ENCODE results near the gene CEP85L. TPM values are rescaled to one million over a fixed set of nuclear protein-coding genes. Genes with fewer than 3 reads are reported as not detected.

CEP85L gene
- total RNA-seq, 4 donors from 2014 or later = 2.3 to 7.0 (median 6.6) TPM

- intact Hi-C loops (cut with DNase I; ENCODE audit: low total_unique reads) = no loop called here
- no peak for TF ChIP-seq POLR2A (IDR thresholded peaks at IDR 0.05)
- TF ChIP-seq CTCF (IDR thresholded peaks at IDR 0.05) = no peak
- DNase-seq (ENCODE audit: low spot score in 2 of 2) = no peak
- no peak overlapping the region for H3K4me3 ChIP-seq (ENCODE audit: low read depth, poor library complexity, severe bottlenecking)
- WGBS, 2 donors = 90 to 93% methylated on average over 5 of the region's 5 CpGs
Observed at GRCh38 chr6:118495485-118496280, 155.7 kb downstream of the CEP85L start.

GRCh38 chr6:118494091-118494490 lies 157.3 kb downstream of the CEP85L start:
- WGBS, 2 donors = 73 to 87% methylated on average over 3 of the region's 3 CpGs

GRCh38 chr6:118489990-118490389 lies 161.4 kb downstream of the CEP85L start:
- TF ChIP-seq POLR2A (IDR thresholded peaks at IDR 0.05) (no peak), CTCF (IDR thresholded peaks at IDR 0.05) (no peak)
- no peak for DNase-seq (ENCODE audit: low spot score in 2 of 2)
- 94 to 96% methylated on average over 3 of the region's 3 CpGs for WGBS, 2 donors
- H3K4me3 ChIP-seq (ENCODE audit: low read depth, poor library complexity, severe bottlenecking) = no peak overlapping the region
- intact Hi-C loops (cut with DNase I; ENCODE audit: low total_unique reads) = no loop called here

More at GRCh38 chr6:118494091-118494490, 157.3 kb downstream of the CEP85L start:
- no peak for TF ChIP-seq POLR2A (IDR thresholded peaks at IDR 0.05)
- TF ChIP-seq CTCF (IDR thresholded peaks at IDR 0.05) = no peak
- intact Hi-C loops (cut with DNase I; ENCODE audit: low total_unique reads) = no loop called here
- no peak overlapping the region for H3K4me3 ChIP-seq (ENCODE audit: low read depth, poor library complexity, severe bottlenecking)
- no peak for DNase-seq (ENCODE audit: low spot score in 2 of 2)

GRCh38 chr6:118488631-118489030 lies 162.8 kb downstream of the CEP85L start:
- intact Hi-C loops (cut with DNase I; ENCODE audit: low total_unique reads) = no loop called here
- TF ChIP-seq POLR2A (IDR thresholded peaks at IDR 0.05) (no peak), CTCF (IDR thresholded peaks at IDR 0.05) (no peak)
- DNase-seq (ENCODE audit: low spot score in 2 of 2) = no peak
- H3K4me3 ChIP-seq (ENCODE audit: low read depth, poor library complexity, severe bottlenecking) = no peak overlapping the region

GRCh38 chr6:118485601-118486550 lies 165.5 kb downstream of the CEP85L start:
- H3K4me3 ChIP-seq (ENCODE audit: low read depth, poor library complexity, severe bottlenecking) = no peak overlapping the region
- intact Hi-C loops (cut with DNase I; ENCODE audit: low total_unique reads) = no loop called here
- 83 to 95% methylated on average over 2 of the region's 2 CpGs for WGBS, 2 donors
- no peak for DNase-seq (ENCODE audit: low spot score in 2 of 2)
- TF ChIP-seq POLR2A (IDR thresholded peaks at IDR 0.05) (no peak), CTCF (IDR thresholded peaks at IDR 0.05) (no peak)
